GM13976 (cell line): Measurements from ENCODE around the gene CSH1.
A peak's percentile ranks its signal among the peaks of the same experiment; 100 is the strongest.
"Not testable (repeated sequence)": the region's sequence is repeated elsewhere in the genome, so short reads cannot be mapped to it uniquely, and the experiment has no call there.

Experiments
- DNase-seq: peaks from one replicate; pipeline ENCODE4 v3.0.0; 2012; ENCODE audit warnings: low spot score
- in situ Hi-C: fragments of 300-500 bp; cut with MboI; formaldehyde crosslinking; loops from one replicate; pipeline ENCODE4 v1.12.0; 2022; ENCODE audit warnings: low sequenced_read_pairs, mixed read lengths, inconsistent platforms; ENCODE audit not compliant: unreplicated experiment
- TF ChIP-seq, protein P1 (sequence below): IDR thresholded peaks from 2 replicates; pipeline ENCODE4 v1.5.1; 2012; ENCODE audit warnings: borderline replicate concordance, mild to moderate bottlenecking; ENCODE audit not compliant: insufficient read depth; ENCODE audit errors: extremely low read depth, missing control alignments, control extremely low read depth

Gene CSH1

DNA sequence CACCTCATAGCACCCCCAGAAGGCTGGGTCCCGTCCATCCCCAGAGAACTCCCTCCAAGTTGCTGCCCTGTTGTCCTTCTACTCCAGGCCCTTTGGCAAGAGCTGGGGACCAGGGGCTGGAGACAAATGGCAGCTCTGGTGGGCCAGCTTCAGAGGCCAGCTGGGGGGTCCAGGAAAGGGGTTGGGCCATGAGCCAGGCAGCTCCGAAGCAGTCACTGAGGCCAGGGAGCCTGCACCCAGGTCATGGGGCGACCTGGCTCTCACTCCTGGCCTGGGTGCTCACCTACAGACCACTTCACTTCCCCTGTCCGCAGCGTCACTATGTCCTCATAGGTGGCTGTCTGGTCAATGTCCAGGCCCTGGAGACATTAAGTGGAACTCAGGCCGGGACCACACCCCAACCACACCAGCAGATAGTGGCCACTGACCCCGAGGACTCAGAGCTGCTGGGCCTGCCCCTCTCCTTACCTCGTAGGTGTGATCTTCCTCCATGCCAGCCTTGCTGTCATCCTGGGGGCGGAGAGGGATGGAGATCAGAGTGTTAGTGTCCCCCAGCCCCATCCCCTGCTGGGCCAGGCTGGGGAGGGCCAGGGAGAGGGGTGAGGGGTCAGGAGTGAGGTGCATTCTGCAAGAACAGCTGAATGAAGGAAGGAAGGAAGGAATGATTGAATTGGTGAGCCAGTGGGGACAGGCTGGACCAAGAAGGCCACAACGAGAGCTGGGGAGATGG lies 32.8 kb upstream of the CSH1 start:
- no peak for DNase-seq
- TF ChIP-seq, protein P1, sequence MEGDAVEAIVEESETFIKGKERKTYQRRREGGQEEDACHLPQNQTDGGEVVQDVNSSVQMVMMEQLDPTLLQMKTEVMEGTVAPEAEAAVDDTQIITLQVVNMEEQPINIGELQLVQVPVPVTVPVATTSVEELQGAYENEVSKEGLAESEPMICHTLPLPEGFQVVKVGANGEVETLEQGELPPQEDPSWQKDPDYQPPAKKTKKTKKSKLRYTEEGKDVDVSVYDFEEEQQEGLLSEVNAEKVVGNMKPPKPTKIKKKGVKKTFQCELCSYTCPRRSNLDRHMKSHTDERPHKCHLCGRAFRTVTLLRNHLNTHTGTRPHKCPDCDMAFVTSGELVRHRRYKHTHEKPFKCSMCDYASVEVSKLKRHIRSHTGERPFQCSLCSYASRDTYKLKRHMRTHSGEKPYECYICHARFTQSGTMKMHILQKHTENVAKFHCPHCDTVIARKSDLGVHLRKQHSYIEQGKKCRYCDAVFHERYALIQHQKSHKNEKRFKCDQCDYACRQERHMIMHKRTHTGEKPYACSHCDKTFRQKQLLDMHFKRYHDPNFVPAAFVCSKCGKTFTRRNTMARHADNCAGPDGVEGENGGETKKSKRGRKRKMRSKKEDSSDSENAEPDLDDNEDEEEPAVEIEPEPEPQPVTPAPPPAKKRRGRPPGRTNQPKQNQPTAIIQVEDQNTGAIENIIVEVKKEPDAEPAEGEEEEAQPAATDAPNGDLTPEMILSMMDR: no peak
- in situ Hi-C loops: no loop called here

GRCh38 chr17:63928172-63928666 lies 31.8 kb upstream of the CSH1 start:
- DNase-seq: no peak
- TF ChIP-seq, protein P1: no peak
- in situ Hi-C loops: no loop called here

GRCh38 chr17:63927464-63928171 lies 31.2 kb upstream of the CSH1 start:
- in situ Hi-C loops: no loop called here
- TF ChIP-seq, protein P1: no peak
- DNase-seq: no peak

GRCh38 chr17:63926164-63926563 lies 29.8 kb upstream of the CSH1 start:
- no peak for DNase-seq
- in situ Hi-C loops: no loop called here
- TF ChIP-seq, protein P1: no peak

DNA sequence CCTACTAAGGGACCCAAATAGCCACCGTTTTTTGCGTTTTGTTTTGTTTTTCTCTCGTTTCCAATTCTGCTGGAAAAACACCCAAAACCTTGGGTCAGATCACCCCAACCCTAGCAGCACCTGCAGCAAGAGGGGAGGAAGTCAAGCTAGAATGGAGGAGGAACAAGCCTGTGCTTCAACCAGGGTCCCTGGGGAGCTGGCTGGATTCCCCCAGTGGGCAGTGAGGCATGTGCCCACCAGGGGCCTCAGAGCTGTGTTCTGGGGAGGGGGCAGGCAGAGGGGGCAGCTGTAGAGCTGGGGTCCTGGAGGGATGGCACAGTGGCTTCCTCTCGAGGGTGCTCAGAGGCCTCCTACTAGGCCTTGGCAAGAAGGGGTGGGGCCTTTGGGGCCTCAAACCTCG lies 29.2 kb upstream of the CSH1 start:
- in situ Hi-C loops: no loop called here
- TF ChIP-seq, protein P1: no peak
- peak; percentile 41 for DNase-seq

DNA sequence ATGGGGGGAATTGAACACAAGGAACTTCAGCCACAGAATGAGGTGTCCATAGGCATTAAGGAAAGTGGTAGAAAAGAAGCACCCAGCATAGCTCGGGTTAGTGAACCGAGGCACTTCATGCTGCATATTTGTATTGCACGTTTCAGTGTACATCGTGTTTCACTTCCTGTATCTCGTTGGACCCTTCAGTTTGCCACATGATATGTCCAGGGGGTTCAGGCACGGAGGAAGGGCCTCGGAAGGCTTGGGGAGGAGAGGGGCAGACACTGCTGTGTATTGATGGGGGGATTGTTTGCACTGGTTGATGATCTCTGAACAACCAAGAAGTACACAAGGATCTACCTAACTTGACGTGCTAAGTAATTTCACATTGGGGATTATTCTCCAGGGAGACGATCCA lies 26.0 kb upstream of the CSH1 start:
- not testable (repeated sequence) for DNase-seq
- in situ Hi-C loops: loop anchor here (25.0 kb wide), 1 partner anchor 365 kb away; no protein-coding TSS in a partner anchor

DNA sequence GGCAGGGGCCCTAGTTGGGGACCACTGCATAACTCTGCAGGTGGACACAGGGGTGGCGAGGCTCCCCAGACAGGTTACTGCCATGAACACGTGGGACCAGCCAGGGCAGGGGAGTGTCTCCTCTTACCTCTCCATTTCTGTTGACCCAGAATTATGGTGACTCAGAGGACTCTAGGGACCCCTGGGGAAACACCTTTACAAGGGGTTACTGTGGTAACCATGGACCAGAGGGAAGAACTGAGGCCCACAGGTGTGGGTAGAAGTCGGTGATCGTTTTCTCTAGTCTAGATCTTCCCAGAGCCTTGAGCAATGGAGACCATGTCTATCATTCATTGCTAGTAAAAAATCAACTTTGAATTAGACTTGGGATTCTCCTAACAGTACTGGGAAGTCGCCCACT lies 24.4 kb upstream of the CSH1 start:
- not testable (repeated sequence) for DNase-seq
- in situ Hi-C loops: loop anchor here (25.0 kb wide), 1 partner anchor 367 kb away; no protein-coding TSS in a partner anchor

DNA sequence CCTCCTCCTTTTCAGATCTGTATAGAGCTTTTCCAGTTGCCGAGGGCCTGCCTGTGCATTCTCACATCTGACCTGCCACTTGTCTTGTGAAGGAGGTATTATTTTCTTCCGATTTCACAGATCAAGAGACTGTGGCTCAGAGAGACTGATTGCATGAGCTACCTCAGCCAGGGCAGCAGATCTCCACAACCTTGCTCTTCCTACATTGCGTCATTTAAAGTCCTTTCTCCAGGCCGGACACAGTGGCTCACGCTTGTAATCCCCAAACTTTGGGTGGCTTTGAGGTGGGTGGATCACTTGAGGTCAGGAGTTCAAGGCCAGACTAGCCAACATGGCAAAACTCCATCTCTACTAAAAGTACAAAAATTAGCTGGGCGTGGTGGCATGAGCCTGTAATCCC lies 23.7 kb upstream of the CSH1 start:
- DNase-seq: not testable (repeated sequence)
- in situ Hi-C loops: loop anchor here (25.0 kb wide), 1 partner anchor 367 kb away; no protein-coding TSS in a partner anchor
